NT2/D1 (cell line): ENCODE measurements around the gene SMCP.

ENCODE experiments used
- SUZ12 ChIP-seq: IDR thresholded peaks from 2 replicates; pipeline ENCODE4 v1.6.1; 2011; ENCODE audit not compliant: insufficient read length, insufficient read depth; ENCODE audit errors: extremely low read depth
- YY1 ChIP-seq: IDR thresholded peaks from 2 replicates; pipeline ENCODE4 v1.6.1; 2011; ENCODE audit not compliant: insufficient read length, insufficient read depth

DNA sequence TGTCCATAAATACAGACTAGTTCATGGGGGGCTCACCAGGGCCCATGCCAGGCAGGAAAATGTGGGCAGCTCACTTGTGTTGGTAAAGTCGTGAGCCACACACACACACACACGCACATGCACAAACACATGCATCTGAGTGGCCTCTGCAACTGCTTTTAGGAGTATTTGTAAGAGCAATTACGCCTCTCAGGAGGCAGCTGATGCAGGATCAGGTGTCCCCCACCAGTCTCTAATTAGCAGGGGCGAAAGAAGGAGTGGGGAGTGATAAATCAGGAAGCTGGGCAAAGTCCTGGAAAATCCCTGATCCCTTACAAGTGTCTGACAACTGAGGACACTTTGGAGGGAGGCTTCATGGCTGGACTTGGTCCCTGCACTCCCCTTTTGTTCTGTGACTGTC is 24.5 kb downstream of the SMCP start:
- TF ChIP-seq SUZ12, result no peak
- TF ChIP-seq YY1, result no peak
